ENCODE measurements around the gene FLYWCH2. TPM values are rescaled to one million over a fixed set of nuclear protein-coding genes. Genes with fewer than 3 reads are reported as not detected.

Gene FLYWCH2
- total and polyA plus RNA-seq, 9 of the 15 experiments (the other 6 are each of a cell fraction or from before 2014, with no cell fraction given) = 0.70 to 55.5 (median 7.6) TPM

GRCh38 chr16:2842340-2843000, 40.5 kb upstream of the FLYWCH2 start:
- no peaks in the 10 kb centered on the region for H3K36me3 ChIP-seq (ENCODE audit: control insufficient read depth, insufficient read depth, low read length)
- FAIRE-seq (peak; percentile 72), ATAC-seq (peak; percentile 90), DNase-seq (ENCODE audit: extremely low read depth in 1 of 4, low spot score in 3 of 4) (peak; percentile 78 to 84 (median 83))
- H4K20me1 ChIP-seq (replicated peaks; ENCODE audit: control insufficient read depth, insufficient read depth, low read length) = no peaks in the 10 kb centered on the region; the same call in 1 of the 2 replicates
- peak overlapping the region; percentile 12; the same call in 1 of the 2 replicates for H3K4me3 ChIP-seq
- in situ Hi-C loops (cut with MboI) (no loop called here), intact Hi-C loops (cut with micrococcal nuclease) (loop anchor here (1.0 kb wide), 1 partner anchor 26 kb away; no protein-coding TSS in a partner anchor)
- H3K4me2 ChIP-seq (ENCODE audit: insufficient read depth, low read length) = peak overlapping the region; percentile 63
- no TSS peak for BruUV-seq (replicated peaks)
- H3K27me3 ChIP-seq (ENCODE audit: control insufficient read depth in 2 of 2, insufficient read depth in 2 of 2, low read length in 2 of 2) = peaks cover 0 to 8% of the 10 kb centered on the region in 2 experiments; a peak in 1 of 5 replicates
- H3K9me1 ChIP-seq (ENCODE audit: control insufficient read depth, insufficient read depth, low read length) = no peaks in the 10 kb centered on the region
- ChIA-PET POLR2A (interaction anchor here (0.6 kb wide), 1 partner anchor 169 kb away, joined by 3 read pairs; no protein-coding TSS in a partner anchor), CTCF (ENCODE audit: low intra/inter-chr PET ratio) (interaction anchor here (0.7 to 0.8 kb wide), 2 partner anchors 26 to 141 kb away, joined by 4 to 5 read pairs; no protein-coding TSS in a partner anchor)
- H3K79me2 ChIP-seq (ENCODE audit: control insufficient read depth, insufficient read depth, low read length) = no peaks in the 10 kb centered on the region
- 0 out of 4 replicates have a peak overlapping the region, but pooled peaks of 1 of the 2 experiments have one; percentile 36 for H3K9ac ChIP-seq (ENCODE audit: insufficient read depth in 1 of 2, low read depth in 2 of 2, low read length in 2 of 2)
- no peaks in the 10 kb centered on the region for H3K9me3 ChIP-seq (replicated peaks; ENCODE audit: control insufficient read depth, insufficient read depth, low read depth, low read length)
- no peak overlapping the region for H3K27ac ChIP-seq (ENCODE audit: extremely low read depth, low read depth, low read length)
- H3K4me1 ChIP-seq (replicated peaks in 1 of 2; ENCODE audit: control insufficient read depth in 2 of 2, insufficient read depth in 2 of 2, low read length in 2 of 2) = peaks cover 3 to 34% of the 10 kb centered on the region in 2 experiments; a peak in 3 of 5 replicates
- peak overlapping the region; percentile 91 for H2AFZ ChIP-seq (ENCODE audit: low read depth, low read length)
- WGBS (ENCODE audit: insufficient coverage, low coverage, missing lambda C conversion rate) = 37% methylated on average over 40 of the region's 40 CpGs
- TF ChIP-seq PHF8 (IDR thresholded peaks at IDR 0.05; ENCODE audit: borderline replicate concordance, low read length) (peak; percentile 14; the same call in 1 of the 2 replicates), HDAC1 (IDR thresholded peaks at IDR 0.05) (peak in 1 of 2 experiments; percentile 28; a peak in 1 of 4 replicates), NCOA1 (IDR thresholded peaks at IDR 0.05; ENCODE audit: low read depth) (peak; percentile 79), CTCFL (IDR thresholded peaks at IDR 0.05; ENCODE audit: borderline replicate concordance, insufficient read depth, low read depth, low read length, poor library complexity, severe bottlenecking) (peak; percentile 95), GATAD2B (IDR thresholded peaks at IDR 0.05; ENCODE audit: borderline replicate concordance) (peak; percentile 40; the same call in 1 of the 2 replicates), CBFB (CRISPR knock-in tag; IDR thresholded peaks at IDR 0.05) (peak; percentile 52; the same call in 1 of the 2 replicates), E2F1 (CRISPR knock-in tag; IDR thresholded peaks at IDR 0.05) (peak; percentile 84; the same call in 1 of the 2 replicates), FOSL1 (tag; conservative IDR thresholded peaks at IDR 0.05) (0 out of 2 replicates have a peak, but pooled peaks have one; percentile 18)
